ENCODE data around the gene SUPV3L1.

Gene SUPV3L1

GRCh38 chr10:69216577-69217118 lies 36.6 kb downstream of the SUPV3L1 start:
- TF ChIP-seq CTCF (IDR thresholded peaks at IDR 0.05) = no peak

GRCh38 chr10:69217119-69217754 lies 37.2 kb downstream of the SUPV3L1 start:
- TF ChIP-seq CTCF (IDR thresholded peaks at IDR 0.05) = no peak

GRCh38 chr10:69218831-69219230 lies 38.8 kb downstream of the SUPV3L1 start:
- no peak for TF ChIP-seq CTCF (IDR thresholded peaks at IDR 0.05)

- TF ChIP-seq CTCF (IDR thresholded peaks at IDR 0.05) = no peak
Measured at GRCh38 chr10:69220041-69220451, 40.0 kb downstream of the SUPV3L1 start, which contains the start of gene HKDC1. Gene HKDC1 (plus strand): TSS chr10:69220332. CDS start chr10:69220436, 104 bp downstream.

GRCh38 chr10:69220507-69220906 lies 40.5 kb downstream of the SUPV3L1 start:
- TF ChIP-seq CTCF (IDR thresholded peaks at IDR 0.05) = no peak

- TF ChIP-seq CTCF (IDR thresholded peaks at IDR 0.05) = peak; percentile 63
Measured at GRCh38 chr10:69222157-69223027, 42.4 kb downstream of the SUPV3L1 start.

- TF ChIP-seq CTCF (IDR thresholded peaks at IDR 0.05) = no peak
Measured at GRCh38 chr10:69223028-69223342, 43.0 kb downstream of the SUPV3L1 start.
